Measurements from ENCODE around the gene SELENOO.

Gene SELENOO

GRCh38 chr22:50218153-50218995 is 17.6 kb downstream of the SELENOO start:
- no peak for DNase-seq

- peak; percentile 27 for DNase-seq
These were observed 18.4 kb downstream of the SELENOO start for GRCh38 chr22:50218996-50219727.

- no peak for DNase-seq
These were observed 19.2 kb downstream of the SELENOO start for GRCh38 chr22:50219800-50220602.

- no peak for DNase-seq
These were observed 20.0 kb downstream of the SELENOO start for GRCh38 chr22:50220603-50221409.

- no peak for DNase-seq
These were observed 20.8 kb downstream of the SELENOO start for GRCh38 chr22:50221410-50222300.

GRCh38 chr22:50222508-50222907 is 21.7 kb downstream of the SELENOO start:
- no peak for DNase-seq

- no peak for DNase-seq
These were observed 23.3 kb downstream of the SELENOO start for GRCh38 chr22:50224071-50224470.

GRCh38 chr22:50225200-50225969 is 24.6 kb downstream of the SELENOO start:
- no peak for DNase-seq

GRCh38 chr22:50226063-50226874 is 25.5 kb downstream of the SELENOO start:
- no peak for DNase-seq

- no peak for DNase-seq
These were observed 26.0 kb downstream of the SELENOO start for GRCh38 chr22:50226875-50227165.

GRCh38 chr22:50227579-50228215 is 26.9 kb downstream of the SELENOO start:
- no peak for DNase-seq

GRCh38 chr22:50228366-50228765 is 27.6 kb downstream of the SELENOO start:
- no peak for DNase-seq

- no peak for DNase-seq
These were observed 28.6 kb downstream of the SELENOO start for GRCh38 chr22:50229370-50229769.

- DNase-seq = no peak
These were observed 31.8 kb downstream of the SELENOO start for GRCh38 chr22:50232481-50233151.

- DNase-seq = no peak
These were observed 32.4 kb downstream of the SELENOO start for GRCh38 chr22:50233223-50233622.

- no peak for DNase-seq
These were observed 36.1 kb downstream of the SELENOO start for GRCh38 chr22:50236731-50237409.

GRCh38 chr22:50238755-50239154 is 37.9 kb downstream of the SELENOO start:
- no peak for DNase-seq

- DNase-seq = no peak
These were observed 41.7 kb downstream of the SELENOO start for GRCh38 chr22:50242406-50242949.
